Colonic mucosa (tissue), 4 donors: ENCODE measurements around the gene TOP2B. TPM values are rescaled to one million over a fixed set of nuclear protein-coding genes. Genes with fewer than 3 reads are reported as not detected.

Experiments
- DNase-seq: peaks from one replicate; pipeline ENCODE4 v3.0.0-alpha.2; 2020
- H3K27ac ChIP-seq: fragments of 200-600 bp; one replicate; pipeline ENCODE4 v1.8.0; 2021
- H3K27me3 ChIP-seq: fragments of 200-600 bp; one replicate; pipeline ENCODE4 v1.8.0; 2021
- H3K36me3 ChIP-seq: fragments of 200-600 bp; one replicate; pipeline ENCODE4 v1.8.0; 2021
- H3K4me1 ChIP-seq: fragments of 200-600 bp; one replicate; pipeline ENCODE4 v1.8.0; 2021; ENCODE audit warnings: mild to moderate bottlenecking
- H3K4me3 ChIP-seq: fragments of 200-600 bp; one replicate; pipeline ENCODE4 v1.8.0; 2021
- H3K9ac ChIP-seq, 2 donors: one replicate each; pipeline ENCODE4 v1.7.0; 2013; ENCODE audit warnings: control low read depth in 2 of 2, low read depth in 2 of 2, low read length in 2 of 2
- H3K9me3 ChIP-seq: fragments of 200-600 bp; one replicate; pipeline ENCODE4 v1.8.0; 2021
- CTCF ChIP-seq: fragments of 200-600 bp; IDR thresholded peaks from one replicate; pipeline ENCODE4 v1.8.0; 2022; ENCODE audit warnings: antibody characterized with exemption, mild to moderate bottlenecking
- intact Hi-C: fragments of 100-400 bp; cut with DNase I; formaldehyde crosslinking; loops from one replicate; pipeline ENCODE4 v1.14.1; 2022
- total RNA-seq, 2 donors: library from RNA; stranded (reverse); fragmentation: NEBNext Ultra II Directional in 1 of 2; extraction: Animal tissue kit (Norgen Biotek cat#: 25700) in 1 of 2; gene quantifications; one replicate each; pipeline ENCODE4 v1.2.1, GENCODE V29; 2021
- donor health status: healthy.
- donor health status: DM: no; HTN: no; CAD: no.
- donor health status: DM: no; HTN: no; CAD: no.

Gene TOP2B
- total RNA-seq, 2 donors from 2014 or later, result 105 TPM

GRCh38 chr3:25584011-25584789, 80.5 kb downstream of the TOP2B start:
- no peak overlapping the region for H3K27ac ChIP-seq

GRCh38 chr3:25583343-25583742, 81.4 kb downstream of the TOP2B start:
- no peaks in the 10 kb centered on the region for H3K27me3 ChIP-seq
- H3K36me3 ChIP-seq, result no peaks in the 10 kb centered on the region
- no peak overlapping the region for H3K4me3 ChIP-seq
- DNase-seq, result peak; percentile 6
- intact Hi-C loops, result no loop called here
- no peaks in the 10 kb centered on the region for H3K4me1 ChIP-seq
- H3K9ac ChIP-seq, result no peak overlapping the region
- no peaks in the 10 kb centered on the region for H3K9me3 ChIP-seq
- no peak for TF ChIP-seq CTCF
- H3K27ac ChIP-seq, result no peak overlapping the region

More at GRCh38 chr3:25584011-25584789, 80.5 kb downstream of the TOP2B start:
- Histone ChIP-seq H3K27me3 (no peaks in the 10 kb centered on the region), H3K9ac (no peak overlapping the region), H3K4me1 (no peaks in the 10 kb centered on the region), H3K4me3 (no peak overlapping the region), H3K36me3 (no peaks in the 10 kb centered on the region), H3K9me3 (no peaks in the 10 kb centered on the region)
- DNase-seq, result no peak
- no peak for TF ChIP-seq CTCF
- intact Hi-C loops, result no loop called here

DNA sequence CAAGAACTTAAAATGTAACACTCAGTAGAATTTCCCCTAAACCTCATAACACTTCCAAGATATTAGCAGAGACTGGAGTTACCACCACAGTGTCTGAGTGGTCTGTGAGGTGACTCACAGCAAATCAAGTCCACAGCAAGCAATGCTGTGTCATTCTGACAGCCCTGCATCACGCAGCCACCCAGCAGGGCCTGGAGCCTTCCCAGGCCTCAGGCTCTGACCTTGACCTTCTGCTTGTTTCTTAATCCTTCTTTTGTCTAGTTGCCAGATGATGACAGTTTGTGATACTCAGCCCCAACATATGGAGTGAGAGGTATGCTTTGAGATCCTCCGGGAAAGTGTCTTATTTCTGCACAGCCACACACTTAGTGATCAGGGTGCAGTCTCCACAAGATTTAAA, 82.5 kb downstream of the TOP2B start:
- no peak for DNase-seq
- Histone ChIP-seq H3K9ac (no peak overlapping the region), H3K27me3 (no peaks in the 10 kb centered on the region), H3K36me3 (no peaks in the 10 kb centered on the region), H3K9me3 (no peaks in the 10 kb centered on the region), H3K4me1 (no peaks in the 10 kb centered on the region), H3K4me3 (no peak overlapping the region), H3K27ac (no peak overlapping the region)
- intact Hi-C loops, result no loop called here
- no peak for TF ChIP-seq CTCF

GRCh38 chr3:25581823-25582222, 82.9 kb downstream of the TOP2B start:
- no peak for DNase-seq
- no peaks in the 10 kb centered on the region for H3K36me3 ChIP-seq
- H3K27me3 ChIP-seq, result no peaks in the 10 kb centered on the region
- no peaks in the 10 kb centered on the region for H3K9me3 ChIP-seq
- H3K4me3 ChIP-seq, result no peak overlapping the region
- no peaks in the 10 kb centered on the region for H3K4me1 ChIP-seq
- no peak for TF ChIP-seq CTCF
- intact Hi-C loops, result no loop called here
- H3K27ac ChIP-seq, result no peak overlapping the region
- no peak overlapping the region for H3K9ac ChIP-seq

- no peaks in the 10 kb centered on the region for H3K36me3 ChIP-seq
- H3K9me3 ChIP-seq, result no peaks in the 10 kb centered on the region
- H3K27me3 ChIP-seq, result no peaks in the 10 kb centered on the region
- H3K4me1 ChIP-seq, result no peaks in the 10 kb centered on the region
- no peak for TF ChIP-seq CTCF
- intact Hi-C loops, result no loop called here
- H3K9ac ChIP-seq, result no peak overlapping the region
- H3K4me3 ChIP-seq, result no peak overlapping the region
- peak; percentile 3 for DNase-seq
- no peak overlapping the region for H3K27ac ChIP-seq
Observed at GRCh38 chr3:25581335-25581734, 83.4 kb downstream of the TOP2B start.
